Measurements from ENCODE around the gene CCNB1IP1.

- TF ChIP-seq TOX (CRISPR knock-in tag; IDR thresholded peaks at IDR 0.05; ENCODE audit: borderline replicate concordance): no peak
- TF ChIP-seq CREB5 (CRISPR knock-in tag; IDR thresholded peaks at IDR 0.05; ENCODE audit: low read depth): no peak
- no peak for TF ChIP-seq OSR1 (CRISPR knock-in tag; IDR thresholded peaks at IDR 0.05)
- no peak for TF ChIP-seq ZNF565 (CRISPR knock-in tag; conservative IDR thresholded peaks at IDR 0.05; ENCODE audit: low read depth)
- no peak for TF ChIP-seq ISL1 (CRISPR knock-in tag; IDR thresholded peaks at IDR 0.05)
- no peak for TF ChIP-seq PATZ1 (CRISPR knock-in tag; IDR thresholded peaks at IDR 0.05; ENCODE audit: borderline replicate concordance)
- TF ChIP-seq TCF4 (CRISPR knock-in tag; IDR thresholded peaks at IDR 0.05; ENCODE audit: borderline replicate concordance): no peak
- TF ChIP-seq PPARA (CRISPR knock-in tag; IDR thresholded peaks at IDR 0.05; ENCODE audit: borderline replicate concordance): no peak
- TF ChIP-seq SNAI2 (CRISPR knock-in tag; IDR thresholded peaks at IDR 0.05): no peak
- no peak for TF ChIP-seq ZFP3 (CRISPR knock-in tag; IDR thresholded peaks at IDR 0.05)
- TF ChIP-seq TSHZ2 (CRISPR knock-in tag; IDR thresholded peaks at IDR 0.05): no peak
- TF ChIP-seq ESRRG (CRISPR knock-in tag; IDR thresholded peaks at IDR 0.05): no peak
Measured at GRCh38 chr14:20295067-20295466, 38.0 kb downstream of the CCNB1IP1 start.

All from SK-N-SH treated with all-trans-retinoic acid at 6 μM for 48 hours (cell line).